B cell (primary cell): ENCODE measurements around the gene KIF15. TPM values are rescaled to one million over a fixed set of nuclear protein-coding genes. Genes with fewer than 3 reads are reported as not detected.

Experiments used
- ATAC-seq: fragments of 200-7000 bp; cut with Tn5 transposase; one replicate; pipeline ENCODE4 v1.10.0; 2021; ENCODE audit warnings: low read depth, mild to moderate bottlenecking, moderate number of reproducible peaks, moderate library complexity
- CTCF ChIA-PET: fragments of 350-600 bp; sonication (Branson Sonifier 250); formaldehyde crosslinking; loops from one replicate; lab custom pipeline; 2021; ENCODE audit warnings: antibody characterized with exemption, inconsistent platforms; lab: Charles Lee
- POLR2A ChIA-PET: fragments of 350-600 bp; sonication (Branson Sonifier 250); formaldehyde crosslinking; loops from one replicate; lab custom pipeline; 2021; ENCODE audit warnings: antibody characterized with exemption; lab: Charles Lee
- DNase-seq: peaks from one replicate; pipeline ENCODE4 v3.0.0; 2013
- H2AFZ ChIP-seq: 2 replicates; pipeline ENCODE4 v1.6.1; 2012; ENCODE audit warnings: mild to moderate bottlenecking, low read depth, low read length; ENCODE audit not compliant: insufficient read depth, poor library complexity, severe bottlenecking
- H3K27ac ChIP-seq, 2 donors: 1 replicate in 1 of 2; 2 replicates in 1 of 2; pipeline ENCODE4 v1.5.1; 2012 to 2013; ENCODE audit warnings: low read length in 2 of 2, mild to moderate bottlenecking in 2 of 2, moderate library complexity in 1 of 2
- H3K27me3 ChIP-seq, 4 experiments: fragments of 200-600 bp in 1 of 4; sonication (generic) in 1 of 4; replicated peaks in 1 of 4; 1 replicate in 2 of 4; 2 replicates in 2 of 4; pipeline versions ENCODE4 v1.6.1 to v1.7.0; 2013 to 2016; ENCODE audit warnings: low read length in 3 of 4, mild to moderate bottlenecking in 2 of 4, mixed read lengths in 1 of 4, moderate library complexity in 1 of 4; ENCODE audit not compliant: insufficient read depth in 4 of 4, control insufficient read depth in 3 of 4; ENCODE audit errors: control extremely low read depth in 1 of 4
- H3K36me3 ChIP-seq, 2 experiments: replicated peaks in 1 of 2; 1 replicate in 1 of 2; 2 replicates in 1 of 2; pipeline versions ENCODE4 v1.6.1 to v1.7.1; 2013; ENCODE audit warnings: low read length in 1 of 2; ENCODE audit not compliant: insufficient read depth in 2 of 2, control insufficient read depth in 1 of 2; ENCODE audit errors: control extremely low read depth in 1 of 2, extremely low read depth in 1 of 2
- H3K4me1 ChIP-seq, 2 donors: fragments of 200-600 bp in 1 of 2; sonication (generic) in 1 of 2; 1 replicate in 1 of 2; 2 replicates in 1 of 2; pipeline versions ENCODE4 v1.5.1 to v1.6.1; 2013 to 2017; ENCODE audit warnings: low read length in 2 of 2; ENCODE audit not compliant: control insufficient read depth in 2 of 2, insufficient read depth in 2 of 2
- H3K4me2 ChIP-seq: replicated peaks from 2 replicates; pipeline ENCODE3; 2012; ENCODE audit warnings: mild to moderate bottlenecking, low read depth, low read length; ENCODE audit not compliant: poor library complexity, severe bottlenecking
- H3K4me3 ChIP-seq, 5 experiments: fragments of 200-600 bp in 1 of 5; sonication (generic) in 1 of 5; 1 replicate in 3 of 5; 2 replicates in 2 of 5; pipeline versions ENCODE4 v1.5.1 to v1.7.0; 2011 to 2016; ENCODE audit warnings: low read length in 4 of 5, mild to moderate bottlenecking in 4 of 5, low read depth in 2 of 5, control low read depth in 1 of 5, moderate library complexity in 1 of 5; ENCODE audit not compliant: insufficient read depth in 1 of 5; ENCODE audit errors: control extremely low read depth in 1 of 5, extremely low read depth in 1 of 5
- H3K79me2 ChIP-seq: fragments of 200-600 bp; sonication (generic); one replicate; pipeline ENCODE4 v1.6.0; 2016; ENCODE audit warnings: low read length; ENCODE audit not compliant: control insufficient read depth, insufficient read depth
- H3K9ac ChIP-seq: fragments of 200-600 bp; sonication (generic); 2 replicates; pipeline ENCODE4 v1.6.1; 2017; ENCODE audit warnings: mild to moderate bottlenecking, low read length, moderate library complexity
- H3K9me3 ChIP-seq, 3 donors: one replicate each; pipeline versions ENCODE4 v1.6.1 to v1.7.1; 2013; ENCODE audit warnings: low read length in 2 of 3; ENCODE audit not compliant: control insufficient read depth in 2 of 3, insufficient read depth in 1 of 3; ENCODE audit errors: control extremely low read depth in 1 of 3
- H4K20me1 ChIP-seq: 2 replicates; pipeline ENCODE4 v1.6.0; 2012; ENCODE audit warnings: mild to moderate bottlenecking, low read length; ENCODE audit not compliant: insufficient read depth, control insufficient read depth, poor library complexity, severe bottlenecking
- H3K27ac Mint-ChIP-seq: one replicate; pipeline ENCODE4 v1.8.0; 2021; ENCODE audit warnings: mixed read lengths
- H3K27me3 Mint-ChIP-seq: one replicate; pipeline ENCODE4 v1.8.0; 2021; ENCODE audit warnings: mixed read lengths
- H3K4me1 Mint-ChIP-seq: one replicate; pipeline ENCODE4 v1.8.0; 2021; ENCODE audit warnings: mixed read lengths
- H3K4me3 Mint-ChIP-seq: one replicate; pipeline ENCODE4 v1.8.0; 2021; ENCODE audit warnings: mixed read lengths
- H3K9me3 Mint-ChIP-seq: one replicate; pipeline ENCODE4 v1.8.0; 2022; ENCODE audit warnings: mixed read lengths; ENCODE audit not compliant: insufficient read depth
- CTCF ChIP-seq: fragments of 200-600 bp; IDR thresholded peaks from one replicate; pipeline ENCODE4 v1.8.0; 2022; ENCODE audit warnings: antibody characterized with exemption, mild to moderate bottlenecking
- EZH2 ChIP-seq: IDR thresholded peaks from 2 replicates; pipeline ENCODE4 v1.6.1; 2012; ENCODE audit warnings: borderline replicate concordance, low read depth, mild to moderate bottlenecking, moderate library complexity, low read length; ENCODE audit not compliant: insufficient read depth, poor library complexity, severe bottlenecking
- WGBS: methylation state at CpG from one replicate; pipeline ENCODE4 v1.1.5; 2013; ENCODE audit warnings: missing lambda C conversion rate; ENCODE audit not compliant: insufficient coverage; 5-methylcytosine and 5-hydroxymethylcytosine counted together
- intact Hi-C: fragments of 100-400 bp; cut with micrococcal nuclease; formaldehyde crosslinking; loops from one replicate; pipeline ENCODE4 v1.10.0; 2022
- polyA plus RNA-seq: library from polyadenylated mRNA; depleted of rRNA; stranded (reverse); fragments of >200 nt; gene quantifications from 2 replicates; pipeline ENCODE4 v1.2.3, GENCODE V29; 2012
- total RNA-seq, 2 donors: library from RNA; stranded (reverse); fragments of 120-200 nt in 1 of 2; gene quantifications; 1 replicate in 1 of 2; 2 replicates in 1 of 2; pipeline versions ENCODE4 v1.2.3 to v1.2.4, GENCODE V29; 2013 to 2022

The KIF15 gene
- total and polyA plus RNA-seq, 2 donors (not counting 1 experiment from before 2014, with no cell fraction given) = 0.28 to 1.4 TPM

DNA sequence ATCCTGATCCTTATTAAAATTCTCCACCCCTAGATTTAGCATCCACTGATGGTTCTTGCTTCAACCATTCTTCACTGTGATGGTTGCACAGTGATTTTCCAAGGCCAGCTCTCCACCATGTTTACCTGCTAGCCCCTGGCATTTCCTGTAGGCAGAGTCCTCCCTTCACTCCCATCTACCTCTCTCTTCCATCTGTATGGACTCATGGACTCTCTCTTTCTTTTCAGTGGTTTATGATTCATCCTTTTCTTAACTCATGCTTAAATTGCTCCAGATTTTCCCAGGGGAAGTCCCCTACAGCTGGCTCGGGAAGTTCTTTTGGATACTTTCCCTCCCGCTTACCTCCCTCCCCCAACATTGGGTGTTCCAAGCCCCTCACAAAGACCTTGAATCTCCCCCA is 131.5 kb downstream of the KIF15 start:
- 92% methylated on average over 2 of the region's 2 CpGs for WGBS
- no peaks in the 10 kb centered on the region for H3K36me3 ChIP-seq
- no peak overlapping the region for H3K4me3 ChIP-seq
- H3K27me3 ChIP-seq = no peaks in the 10 kb centered on the region
- no peak overlapping the region for H3K27ac Mint-ChIP-seq
- H3K9me3 Mint-ChIP-seq = no peaks in the 10 kb centered on the region
- intact Hi-C loops = no loop called here
- no peaks in the 10 kb centered on the region for H3K79me2 ChIP-seq
- ATAC-seq = no peak
- no peak overlapping the region for H3K9ac ChIP-seq
- ChIA-PET CTCF (no interaction called here), POLR2A (no interaction called here)
- H3K4me1 ChIP-seq = no peaks in the 10 kb centered on the region
- no peaks in the 10 kb centered on the region for H4K20me1 ChIP-seq
- peaks cover 5% of the 10 kb centered on the region for H3K4me1 Mint-ChIP-seq
- H3K27ac ChIP-seq = no peak overlapping the region
- H3K4me3 Mint-ChIP-seq = no peak overlapping the region
- TF ChIP-seq CTCF (no peak), EZH2 (no peak)
- H3K4me2 ChIP-seq = no peak overlapping the region
- H2AFZ ChIP-seq = no peak overlapping the region
- peaks cover 2% of the 10 kb centered on the region for H3K27me3 Mint-ChIP-seq
- no peaks in the 10 kb centered on the region for H3K9me3 ChIP-seq
- DNase-seq = no peak

DNA sequence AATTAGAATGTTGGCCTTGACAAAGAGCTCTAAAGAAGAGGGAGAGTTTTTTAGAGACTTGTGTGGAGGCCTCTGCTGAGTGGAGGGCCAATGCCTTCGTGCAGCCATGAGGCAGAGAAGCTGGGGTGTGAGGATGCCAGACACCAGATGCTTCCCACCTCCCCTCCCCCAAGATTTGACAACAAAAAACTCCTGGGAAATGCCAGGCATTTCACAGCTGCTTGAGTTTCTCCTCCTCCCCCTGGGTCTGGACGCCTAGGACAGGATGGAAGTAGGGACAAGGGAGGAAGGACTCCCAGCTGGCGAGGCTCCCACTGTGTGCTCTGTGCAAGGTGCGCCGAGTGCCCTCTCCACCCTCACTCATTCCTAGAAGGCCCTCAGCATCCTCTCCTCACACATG is 132.9 kb downstream of the KIF15 start:
- Histone ChIP-seq H3K9ac (no peak overlapping the region), H3K9me3 (no peaks in the 10 kb centered on the region), H3K4me1 (no peaks in the 10 kb centered on the region), H3K27me3 (peaks cover 0 to 8% (median 2%) of the 10 kb centered on the region in 4 experiments), H2AFZ (no peak overlapping the region), H3K4me2 (no peak overlapping the region), H3K36me3 (no peaks in the 10 kb centered on the region), H3K4me3 (no peak overlapping the region), H3K27ac (no peak overlapping the region), H3K79me2 (no peaks in the 10 kb centered on the region), H4K20me1 (no peaks in the 10 kb centered on the region)
- intact Hi-C loops = no loop called here
- TF ChIP-seq EZH2 (no peak), CTCF (no peak)
- no CpG with 5 or more reads among the region's 5 CpGs for WGBS
- POLR2A ChIA-PET = no interaction called here
- Mint-ChIP-seq H3K9me3 (no peaks in the 10 kb centered on the region), H3K4me1 (peaks cover 5% of the 10 kb centered on the region), H3K4me3 (no peak overlapping the region), H3K27me3 (peaks cover under 1% of the 10 kb centered on the region), H3K27ac (no peak overlapping the region)
- CTCF ChIA-PET = no interaction called here
- ATAC-seq (no peak), DNase-seq (no peak)
